Astrocyte (in vitro differentiated cells and primary cell): Measurements from ENCODE around the gene ADD3.

Source experiments
- EZH2 ChIP-seq: IDR thresholded peaks from 2 replicates; pipeline ENCODE4 v1.6.1; 2012; ENCODE audit warnings: mild to moderate bottlenecking, low read length, inconsistent platforms; ENCODE audit not compliant: insufficient read depth
- TF ChIP-seq, protein P1 (sequence below): IDR thresholded peaks from 2 replicates; pipeline ENCODE4 v1.5.1; 2011; ENCODE audit warnings: low read depth, mild to moderate bottlenecking, inconsistent platforms, low read length, moderate library complexity; ENCODE audit not compliant: insufficient read depth

DNA sequence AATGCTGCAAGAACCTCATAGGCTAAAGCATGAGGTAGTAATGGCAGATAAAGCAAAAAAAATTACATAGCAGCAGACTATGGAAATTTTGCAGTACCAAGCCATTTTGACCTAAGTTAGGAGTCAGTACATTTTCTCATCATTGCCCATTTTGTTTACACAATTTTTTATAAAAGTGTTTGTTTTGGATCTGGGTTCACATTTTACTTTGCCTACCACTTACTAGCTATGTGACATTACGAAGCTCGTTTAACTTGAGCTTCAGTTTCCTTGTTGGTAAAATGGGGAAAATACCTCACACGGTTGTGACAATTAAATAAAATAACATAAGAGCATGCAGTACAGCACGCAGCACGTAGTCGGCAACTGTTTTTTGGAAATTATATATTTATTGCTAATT is 99.6 kb downstream of the ADD3 start:
- TF ChIP-seq, protein P1, sequence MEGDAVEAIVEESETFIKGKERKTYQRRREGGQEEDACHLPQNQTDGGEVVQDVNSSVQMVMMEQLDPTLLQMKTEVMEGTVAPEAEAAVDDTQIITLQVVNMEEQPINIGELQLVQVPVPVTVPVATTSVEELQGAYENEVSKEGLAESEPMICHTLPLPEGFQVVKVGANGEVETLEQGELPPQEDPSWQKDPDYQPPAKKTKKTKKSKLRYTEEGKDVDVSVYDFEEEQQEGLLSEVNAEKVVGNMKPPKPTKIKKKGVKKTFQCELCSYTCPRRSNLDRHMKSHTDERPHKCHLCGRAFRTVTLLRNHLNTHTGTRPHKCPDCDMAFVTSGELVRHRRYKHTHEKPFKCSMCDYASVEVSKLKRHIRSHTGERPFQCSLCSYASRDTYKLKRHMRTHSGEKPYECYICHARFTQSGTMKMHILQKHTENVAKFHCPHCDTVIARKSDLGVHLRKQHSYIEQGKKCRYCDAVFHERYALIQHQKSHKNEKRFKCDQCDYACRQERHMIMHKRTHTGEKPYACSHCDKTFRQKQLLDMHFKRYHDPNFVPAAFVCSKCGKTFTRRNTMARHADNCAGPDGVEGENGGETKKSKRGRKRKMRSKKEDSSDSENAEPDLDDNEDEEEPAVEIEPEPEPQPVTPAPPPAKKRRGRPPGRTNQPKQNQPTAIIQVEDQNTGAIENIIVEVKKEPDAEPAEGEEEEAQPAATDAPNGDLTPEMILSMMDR, result no peak
- no peak for TF ChIP-seq EZH2
